ENCODE results near the gene CCDC88A.

Gene CCDC88A

GRCh38 chr2:55422876-55423665 lies 3.4 kb upstream of the CCDC88A start:
- no peak for DNase-seq

- DNase-seq, result no peak
Observed at GRCh38 chr2:55421326-55421725, 1.7 kb upstream of the CCDC88A start.

DNA sequence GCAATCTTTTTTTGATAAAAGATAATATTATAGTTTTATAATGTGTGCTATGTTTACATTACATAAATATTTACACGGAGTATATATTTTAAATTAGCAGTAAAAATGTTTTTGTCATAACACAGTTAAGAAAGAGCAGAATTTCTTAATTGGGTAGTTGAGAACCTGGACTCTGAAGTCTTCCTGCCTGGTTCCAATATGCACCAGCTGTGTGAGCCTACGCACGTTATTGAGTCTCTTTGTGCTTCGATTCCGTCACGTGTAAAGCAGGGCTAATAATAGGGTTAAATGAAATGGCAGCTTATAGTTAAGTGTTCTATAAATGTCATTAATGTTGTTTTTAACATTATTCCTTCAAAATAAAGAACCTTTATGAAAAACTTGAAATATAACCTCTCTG lies 1.2 kb upstream of the CCDC88A start:
- DNase-seq, result no peak

GRCh38 chr2:55420439-55420725 lies 726 bp upstream of the CCDC88A start:
- DNase-seq, result no peak

DNA sequence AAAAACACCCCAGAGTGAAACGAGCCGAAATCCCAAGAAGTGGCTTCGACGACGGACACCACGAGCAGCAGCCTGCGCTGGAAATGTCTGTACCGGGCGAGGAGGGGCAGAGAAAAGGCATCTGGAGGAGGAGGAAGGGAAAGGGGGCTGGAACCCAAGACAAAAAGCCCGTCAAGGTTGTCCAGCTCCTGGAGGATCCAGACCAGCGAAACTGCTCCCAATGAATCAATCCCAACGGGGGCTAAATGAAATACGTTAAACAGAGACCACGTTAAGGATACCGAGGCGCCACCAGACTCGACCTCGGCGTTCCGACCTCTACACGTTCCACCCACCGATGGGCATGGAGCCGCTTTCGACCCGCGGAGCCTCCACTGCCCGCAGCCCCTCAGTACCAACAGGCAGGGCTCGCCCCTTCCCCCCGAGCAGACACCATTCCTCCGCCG lies 400 bp downstream of the CCDC88A start:
- peak in 1 of 2 experiments; percentile 62 for DNase-seq

DNA sequence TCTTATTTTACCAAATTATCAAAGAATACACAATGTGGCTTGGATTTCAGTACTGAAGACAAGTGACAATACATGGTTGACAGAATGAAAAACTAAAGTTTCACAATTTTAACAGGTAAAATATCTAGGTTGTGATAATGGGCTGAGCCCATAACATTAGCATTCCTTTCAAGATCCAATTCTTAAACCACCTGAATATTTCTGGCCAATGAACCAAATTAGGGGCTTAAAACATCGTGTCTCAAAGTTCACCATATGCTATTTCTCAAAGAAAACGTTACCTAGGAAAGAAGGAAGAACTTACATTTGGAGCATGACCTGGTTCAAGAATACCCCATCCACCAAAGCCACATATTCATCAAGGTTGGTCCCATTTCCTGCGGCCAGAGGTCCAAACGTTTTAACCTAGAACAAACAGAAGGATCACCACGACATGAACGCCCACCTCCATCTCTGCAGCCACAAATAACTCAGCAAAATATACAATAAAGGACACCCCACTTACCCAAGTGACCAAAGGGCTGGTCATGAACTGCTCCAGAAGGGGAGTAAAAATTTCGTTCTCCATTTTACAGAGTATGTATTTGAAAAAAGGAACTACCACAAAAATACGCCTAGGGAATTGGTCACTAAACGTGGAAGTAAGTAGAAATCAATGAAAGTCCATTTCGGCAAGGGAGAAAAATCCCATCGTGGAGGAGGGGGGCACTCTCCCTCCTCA lies 984 bp downstream of the CCDC88A start:
- no peak for DNase-seq

- DNase-seq, result no peak
Observed at GRCh38 chr2:55418072-55418471, 1.6 kb downstream of the CCDC88A start.

- no peak for DNase-seq
Observed at GRCh38 chr2:55416786-55417568, 2.7 kb downstream of the CCDC88A start.

GRCh38 chr2:55415300-55415699 lies 4.4 kb downstream of the CCDC88A start:
- no peak for DNase-seq

GRCh38 chr2:55408918-55409868 lies 10.5 kb downstream of the CCDC88A start:
- DNase-seq, result no peak

GRCh38 chr2:55408098-55408882 lies 11.4 kb downstream of the CCDC88A start:
- DNase-seq, result no peak

- DNase-seq, result no peak
Observed at GRCh38 chr2:55405116-55405515, 14.5 kb downstream of the CCDC88A start.

- no peak for DNase-seq
Observed at GRCh38 chr2:55403256-55403998, 16.2 kb downstream of the CCDC88A start.

- DNase-seq, result no peak
Observed at GRCh38 chr2:55401124-55401523, 18.5 kb downstream of the CCDC88A start.

DNA sequence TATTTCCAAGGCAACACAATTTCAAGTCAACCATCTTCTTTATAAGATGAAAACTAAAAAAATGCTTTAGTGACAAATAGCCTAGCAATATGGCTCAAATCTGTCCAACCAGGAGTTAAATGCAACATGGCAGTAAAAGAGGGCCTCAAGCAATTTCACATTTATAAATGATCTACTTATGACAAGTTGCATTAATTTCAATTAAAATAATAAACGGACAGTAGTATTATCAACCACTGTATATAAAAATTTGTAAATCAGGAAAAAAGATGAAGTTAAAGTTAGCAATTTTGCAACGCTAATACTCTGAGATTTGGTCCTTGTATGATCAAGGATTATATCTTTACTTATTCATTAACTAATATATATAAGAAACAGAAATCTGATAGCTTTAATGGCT lies 19.3 kb downstream of the CCDC88A start:
- DNase-seq, result no peak

GRCh38 chr2:55399815-55400214 lies 19.8 kb downstream of the CCDC88A start:
- DNase-seq, result no peak

DNA sequence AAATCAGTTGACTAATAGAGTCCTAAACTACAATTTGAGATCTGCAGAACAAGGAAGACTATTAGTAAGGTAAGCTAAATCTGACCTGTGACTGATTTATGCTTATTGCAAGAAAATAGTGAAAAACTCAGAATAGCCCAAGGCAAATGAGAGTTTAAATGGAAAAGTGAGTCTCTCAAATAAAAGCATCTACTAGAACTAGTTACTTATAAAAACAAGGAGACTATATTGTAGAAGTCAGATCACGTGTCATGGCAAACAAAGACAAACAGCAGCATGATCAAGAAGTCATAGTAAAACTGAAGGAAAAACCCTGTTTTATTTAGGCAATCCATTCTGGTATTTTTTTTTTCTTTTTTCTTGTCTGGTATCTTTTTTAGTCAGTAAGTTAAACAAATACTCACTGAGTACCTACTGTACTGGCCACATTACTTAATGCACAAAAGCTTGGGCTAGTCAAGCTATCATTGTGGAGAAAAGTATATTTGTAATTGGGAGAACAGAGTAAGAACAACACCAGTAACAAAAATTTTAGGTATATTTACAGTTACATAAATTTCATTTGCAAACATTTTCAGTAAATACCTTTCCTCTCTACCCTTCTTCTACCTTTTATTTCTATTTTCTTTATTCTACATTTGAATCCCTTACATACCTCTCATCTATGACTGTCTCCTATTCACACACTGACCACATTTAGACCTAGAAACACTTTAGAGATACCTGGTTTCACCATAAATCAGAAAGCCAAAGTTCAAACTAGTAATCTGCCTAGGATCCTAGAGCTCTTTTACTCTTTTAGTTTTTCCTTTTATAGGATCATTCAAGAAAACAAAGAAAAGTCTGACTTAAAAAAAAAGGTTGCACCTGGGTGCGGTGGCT lies 23.7 kb downstream of the CCDC88A start:
- no peak for DNase-seq

GRCh38 chr2:55391615-55392242 lies 27.9 kb downstream of the CCDC88A start:
- no peak for DNase-seq

- no peak for DNase-seq
Observed at GRCh38 chr2:55391155-55391554, 28.5 kb downstream of the CCDC88A start.
